Neural progenitor cell (in vitro differentiated cells): ENCODE results near the gene ZNF414. TPM values are rescaled to one million over a fixed set of nuclear protein-coding genes. Genes with fewer than 3 reads are reported as not detected.

ENCODE experiments used
- DNase-seq: peaks from one replicate; pipeline ENCODE4 v3.0.0-alpha.2; 2016; ENCODE audit warnings: low spot score
- H2AFZ ChIP-seq: fragments of 200-600 bp; sonication (generic); replicated peaks from 2 replicates; pipeline ENCODE4 v1.6.1; 2016; ENCODE audit warnings: antibody characterized with exemption
- H3F3A ChIP-seq: fragments of 200-600 bp; sonication (generic); 2 replicates; pipeline ENCODE4 v1.6.1; 2016; ENCODE audit warnings: antibody characterized with exemption, low read depth
- H3K27ac ChIP-seq: fragments of 200-600 bp; sonication (generic); 2 replicates; pipeline ENCODE4 v1.5.1; 2016; ENCODE audit warnings: mild to moderate bottlenecking
- H3K27me3 ChIP-seq: fragments of 200-600 bp; sonication (generic); 2 replicates; pipeline ENCODE4 v1.6.1; 2016; ENCODE audit warnings: mild to moderate bottlenecking, moderate library complexity
- H3K36me3 ChIP-seq: fragments of 200-600 bp; sonication (generic); 2 replicates; pipeline ENCODE4 v1.5.1; 2016
- H3K4me1 ChIP-seq: fragments of 200-600 bp; sonication (generic); 2 replicates; pipeline ENCODE4 v1.6.1; 2016; ENCODE audit warnings: mixed run types
- H3K4me2 ChIP-seq: fragments of 200-600 bp; sonication (generic); 2 replicates; pipeline ENCODE4 v1.6.1; 2016
- H3K4me3 ChIP-seq: fragments of 200-600 bp; sonication (generic); 2 replicates; pipeline ENCODE4 v1.5.1; 2016
- H3K79me2 ChIP-seq: fragments of 200-600 bp; sonication (generic); 2 replicates; pipeline ENCODE4 v1.6.1; 2016; ENCODE audit warnings: low read depth
- H3K9ac ChIP-seq: fragments of 200-600 bp; sonication (generic); 2 replicates; pipeline ENCODE4 v1.6.1; 2016
- H3K9me3 ChIP-seq: fragments of 200-600 bp; sonication (generic); 2 replicates; pipeline ENCODE4 v1.5.1; 2016; ENCODE audit warnings: low read depth
- H4K20me1 ChIP-seq: fragments of 200-600 bp; sonication (generic); 2 replicates; pipeline ENCODE4 v1.6.1; 2016; ENCODE audit warnings: low read depth
- H3K27ac Mint-ChIP-seq: 3 replicates; pipeline ENCODE4 v1.8.0; 2021; ENCODE audit warnings: mixed read lengths
- H3K27me3 Mint-ChIP-seq: 2 replicates; pipeline ENCODE4 v1.8.0; 2022; ENCODE audit warnings: low read depth, mild to moderate bottlenecking, inconsistent platforms, moderate library complexity, mixed read lengths; ENCODE audit not compliant: insufficient read depth
- H3K36me3 Mint-ChIP-seq: 3 replicates; pipeline ENCODE4 v1.8.0; 2021; ENCODE audit warnings: mixed read lengths
- H3K4me1 Mint-ChIP-seq: 3 replicates; pipeline ENCODE4 v1.8.0; 2021; ENCODE audit warnings: mixed read lengths
- H3K4me3 Mint-ChIP-seq: 3 replicates; pipeline ENCODE4 v1.8.0; 2021; ENCODE audit warnings: mild to moderate bottlenecking, moderate library complexity, mixed read lengths
- H3K9me3 Mint-ChIP-seq: 3 replicates; pipeline ENCODE4 v1.8.0; 2020; ENCODE audit warnings: mixed read lengths
- CTCF ChIP-seq: fragments of 200-600 bp; sonication (generic); IDR thresholded peaks from 2 replicates; pipeline ENCODE4 v1.5.1; 2017; ENCODE audit warnings: antibody characterized with exemption, mild to moderate bottlenecking
- EZH2 ChIP-seq: fragments of 200-600 bp; sonication (generic); IDR thresholded peaks from 2 replicates; pipeline ENCODE4 v1.6.1; 2017; ENCODE audit warnings: antibody characterized with exemption, mild to moderate bottlenecking, moderate library complexity
- EZH2phosphoT487 ChIP-seq: fragments of 200-600 bp; sonication (generic); IDR thresholded peaks from 2 replicates; pipeline ENCODE4 v1.6.1; 2017; ENCODE audit warnings: antibody characterized with exemption
- total RNA-seq: library from RNA; depleted of rRNA; stranded (reverse); fragments of >200 nt; gene quantifications from 2 replicates; pipeline ENCODE4 v1.2.3, GENCODE V29; 2015; ENCODE audit warnings: low replicate concordance

The ZNF414 gene
- total RNA-seq, 1 donor from 2014 or later = 1.8 TPM

GRCh38 chr19:8506402-8506957 lies 7.5 kb downstream of the ZNF414 start:
- peak overlapping the region; percentile 59 for H3K27ac Mint-ChIP-seq
- peak overlapping the region; percentile 77 for H3K4me3 Mint-ChIP-seq
- H3K9ac ChIP-seq = no peak overlapping the region
- no peaks in the 10 kb centered on the region for H4K20me1 ChIP-seq
- H2AFZ ChIP-seq = peak overlapping the region; percentile 65
- H3K27ac ChIP-seq = no peak overlapping the region
- DNase-seq = peak; percentile 43
- H3K27me3 ChIP-seq = no peaks in the 10 kb centered on the region
- no peaks in the 10 kb centered on the region for H3K9me3 ChIP-seq
- H3K4me2 ChIP-seq = peak overlapping the region; percentile 91
- H3F3A ChIP-seq = peaks cover 33% of the 10 kb centered on the region
- no peaks in the 10 kb centered on the region for H3K9me3 Mint-ChIP-seq
- peak overlapping the region; percentile 58 for H3K4me3 ChIP-seq
- peaks cover 11% of the 10 kb centered on the region for H3K4me1 ChIP-seq
- H3K4me1 Mint-ChIP-seq = peaks cover 13% of the 10 kb centered on the region
- H3K27me3 Mint-ChIP-seq = peaks cover 4% of the 10 kb centered on the region
- TF ChIP-seq EZH2 (no peak), EZH2phosphoT487 (no peak), CTCF (no peak)
- no peaks in the 10 kb centered on the region for H3K79me2 ChIP-seq
- H3K36me3 Mint-ChIP-seq = no peaks in the 10 kb centered on the region
- H3K36me3 ChIP-seq = no peaks in the 10 kb centered on the region

DNA sequence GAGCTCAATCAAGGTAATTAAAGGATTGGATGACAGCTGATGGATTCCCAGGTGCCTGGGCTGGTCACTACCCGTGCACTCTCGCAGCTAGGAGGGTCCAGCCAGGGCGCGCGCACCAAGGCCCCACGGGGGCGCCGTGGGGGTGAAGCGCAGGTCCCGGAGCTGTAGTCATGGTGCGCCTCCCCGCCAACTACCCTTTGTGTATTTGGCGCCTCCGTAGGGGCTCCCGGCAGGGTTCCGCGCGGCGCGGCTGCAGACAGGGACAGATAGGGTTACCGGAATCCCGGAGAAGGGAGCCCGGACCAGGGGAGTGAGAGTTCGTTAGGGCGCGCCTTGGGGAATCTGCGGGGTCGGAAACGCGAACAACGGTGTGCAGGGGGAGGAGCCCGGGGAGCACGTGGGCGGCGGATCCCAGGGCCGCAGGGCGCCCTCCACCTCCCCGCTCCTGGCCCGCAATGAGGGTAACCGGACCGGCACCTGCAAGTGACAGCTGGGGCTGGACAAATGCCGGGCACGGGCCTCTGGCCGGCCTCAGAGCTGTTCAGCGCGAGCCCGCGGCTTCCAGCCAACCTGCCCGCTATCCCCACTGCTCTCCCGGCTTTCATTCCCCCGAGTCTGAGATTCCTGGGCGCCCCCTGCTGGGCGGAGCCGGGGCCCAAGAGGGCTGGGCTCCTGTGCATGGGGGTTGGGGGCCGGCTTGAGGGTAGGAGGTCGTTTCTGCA lies 8.1 kb downstream of the ZNF414 start:
- H4K20me1 ChIP-seq = no peaks in the 10 kb centered on the region
- H3K4me3 ChIP-seq = peak overlapping the region; percentile 58
- Mint-ChIP-seq H3K36me3 (no peaks in the 10 kb centered on the region), H3K27ac (peak overlapping the region; percentile 59), H3K4me1 (peaks cover 17% of the 10 kb centered on the region), H3K27me3 (no peaks in the 10 kb centered on the region), H3K4me3 (peak overlapping the region; percentile 80), H3K9me3 (no peaks in the 10 kb centered on the region)
- no peaks in the 10 kb centered on the region for H3K79me2 ChIP-seq
- no peaks in the 10 kb centered on the region for H3K27me3 ChIP-seq
- no peaks in the 10 kb centered on the region for H3K9me3 ChIP-seq
- H3K4me1 ChIP-seq = peaks cover 11% of the 10 kb centered on the region
- peak; percentile 92 for DNase-seq
- H3K4me2 ChIP-seq = peak overlapping the region; percentile 91
- H3K27ac ChIP-seq = peak overlapping the region; percentile 60
- H2AFZ ChIP-seq = peak overlapping the region; percentile 65
- H3K9ac ChIP-seq = no peak overlapping the region
- TF ChIP-seq EZH2phosphoT487 = peak; percentile 22
- peak; percentile 77 for TF ChIP-seq CTCF
- TF ChIP-seq EZH2 = peak; percentile 58
- H3K36me3 ChIP-seq = no peaks in the 10 kb centered on the region
- peaks cover 33% of the 10 kb centered on the region for H3F3A ChIP-seq

DNA sequence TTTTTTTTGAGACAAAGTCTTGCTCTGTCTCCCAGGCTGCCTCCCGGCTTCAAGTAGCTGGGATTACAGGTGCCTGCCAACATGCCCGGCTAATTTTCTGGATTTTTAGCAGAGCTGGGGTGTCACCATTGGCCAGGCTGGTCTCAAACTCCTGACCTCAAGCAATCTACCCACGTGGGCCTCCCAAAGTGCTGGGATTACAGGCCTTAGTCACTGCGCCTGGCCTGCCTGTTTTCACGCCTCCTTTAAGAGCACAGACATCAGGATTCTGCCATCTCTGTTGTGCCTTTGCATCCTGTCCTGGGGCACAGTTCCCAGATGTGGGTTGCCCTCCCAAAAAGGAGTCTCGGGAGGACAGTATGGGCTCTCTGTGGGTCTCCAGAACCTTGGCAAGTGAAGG lies 9.0 kb downstream of the ZNF414 start:
- no peaks in the 10 kb centered on the region for H3K36me3 Mint-ChIP-seq
- H3K27ac Mint-ChIP-seq = no peak overlapping the region

More for the DNA sequence above, 9.0 kb downstream of the ZNF414 start:
- Mint-ChIP-seq H3K27me3 (no peaks in the 10 kb centered on the region), H3K9me3 (no peaks in the 10 kb centered on the region), H3K4me3 (peak overlapping the region; percentile 72), H3K4me1 (peaks cover 24% of the 10 kb centered on the region)
- Histone ChIP-seq H3K4me3 (no peak overlapping the region), H3K9me3 (no peaks in the 10 kb centered on the region), H3K9ac (no peak overlapping the region), H2AFZ (no peak overlapping the region), H3K79me2 (no peaks in the 10 kb centered on the region), H3K27ac (no peak overlapping the region), H3K36me3 (no peaks in the 10 kb centered on the region), H3K27me3 (no peaks in the 10 kb centered on the region), H3F3A (peaks cover 33% of the 10 kb centered on the region), H4K20me1 (no peaks in the 10 kb centered on the region), H3K4me2 (peak overlapping the region; percentile 91), H3K4me1 (peaks cover 18% of the 10 kb centered on the region)
- DNase-seq = no peak
- TF ChIP-seq CTCF (no peak), EZH2phosphoT487 (no peak), EZH2 (no peak)
